Hepatocyte (in vitro differentiated cells): ENCODE data around the gene BCKDK.

ENCODE experiments used
- EZH2 ChIP-seq: fragments of 200-600 bp; sonication (generic); IDR thresholded peaks from 2 replicates; pipeline ENCODE4 v1.6.1; 2016; ENCODE audit warnings: antibody characterized with exemption, mild to moderate bottlenecking, borderline replicate concordance
- TF ChIP-seq, protein P1 (sequence below): fragments of 200-600 bp; sonication (generic); IDR thresholded peaks from 2 replicates; pipeline ENCODE4 v1.5.1; 2016; ENCODE audit warnings: antibody characterized with exemption, mild to moderate bottlenecking; ENCODE audit not compliant: poor library complexity

DNA sequence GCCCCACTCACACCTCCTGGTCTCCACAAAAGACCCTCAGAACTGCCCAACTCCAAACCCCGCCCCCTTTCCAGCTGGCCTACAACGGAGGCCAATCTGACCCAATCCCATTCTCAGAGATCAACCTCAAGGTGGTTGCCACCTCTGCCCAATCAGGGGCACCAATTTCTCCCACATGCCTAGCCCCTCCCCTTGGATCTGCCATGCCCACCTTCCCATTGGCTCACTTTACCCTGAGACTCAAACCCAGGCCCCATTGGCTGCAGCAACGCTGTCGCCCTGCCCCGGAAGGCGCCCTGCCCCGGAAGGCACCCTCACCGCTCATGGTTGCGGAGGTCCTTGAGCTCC lies 44.7 kb upstream of the BCKDK start:
- TF ChIP-seq, protein P1, sequence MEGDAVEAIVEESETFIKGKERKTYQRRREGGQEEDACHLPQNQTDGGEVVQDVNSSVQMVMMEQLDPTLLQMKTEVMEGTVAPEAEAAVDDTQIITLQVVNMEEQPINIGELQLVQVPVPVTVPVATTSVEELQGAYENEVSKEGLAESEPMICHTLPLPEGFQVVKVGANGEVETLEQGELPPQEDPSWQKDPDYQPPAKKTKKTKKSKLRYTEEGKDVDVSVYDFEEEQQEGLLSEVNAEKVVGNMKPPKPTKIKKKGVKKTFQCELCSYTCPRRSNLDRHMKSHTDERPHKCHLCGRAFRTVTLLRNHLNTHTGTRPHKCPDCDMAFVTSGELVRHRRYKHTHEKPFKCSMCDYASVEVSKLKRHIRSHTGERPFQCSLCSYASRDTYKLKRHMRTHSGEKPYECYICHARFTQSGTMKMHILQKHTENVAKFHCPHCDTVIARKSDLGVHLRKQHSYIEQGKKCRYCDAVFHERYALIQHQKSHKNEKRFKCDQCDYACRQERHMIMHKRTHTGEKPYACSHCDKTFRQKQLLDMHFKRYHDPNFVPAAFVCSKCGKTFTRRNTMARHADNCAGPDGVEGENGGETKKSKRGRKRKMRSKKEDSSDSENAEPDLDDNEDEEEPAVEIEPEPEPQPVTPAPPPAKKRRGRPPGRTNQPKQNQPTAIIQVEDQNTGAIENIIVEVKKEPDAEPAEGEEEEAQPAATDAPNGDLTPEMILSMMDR: no peak
- TF ChIP-seq EZH2: no peak
